ENCODE data around the gene MAP7D3. TPM values are rescaled to one million over a fixed set of nuclear protein-coding genes. Genes with fewer than 3 reads are reported as not detected.

MAP7D3 gene
- total and polyA plus RNA-seq, 10 of the 15 experiments (the other 5 are each of a cell fraction or from before 2014, with no cell fraction given) = 9.1 to 24.0 (median 11.0) TPM

DNA sequence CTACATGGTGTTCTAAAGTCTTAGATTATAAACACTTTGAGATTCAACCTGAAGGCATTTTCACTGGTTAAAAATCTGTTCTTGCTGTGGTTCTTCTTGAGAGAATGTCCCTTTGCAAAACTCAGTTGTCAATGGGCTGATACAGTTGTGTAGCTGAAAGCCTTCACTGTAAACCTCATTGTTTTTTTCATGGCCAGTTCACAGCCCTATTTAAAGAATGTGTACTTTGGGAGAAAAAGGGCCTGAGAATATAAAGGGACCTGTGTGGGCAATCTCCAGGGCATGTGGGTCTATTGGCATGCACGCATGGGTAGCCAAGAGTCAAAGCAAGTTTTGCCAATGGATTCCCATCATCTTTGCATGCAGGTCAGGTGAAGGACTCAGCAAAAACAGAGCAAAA lies 7.8 kb upstream of the MAP7D3 start:
- WGBS (ENCODE audit: insufficient coverage, insufficient replicate concordance, low lambda C conversion rate, missing lambda C conversion rate) = 45% methylated on average over 1 of the region's 1 CpG
- ATAC-seq = no peak
- intact Hi-C loops (cut with micrococcal nuclease; ENCODE audit: unreplicated experiment) (no loop called here), in situ Hi-C loops (cut with MboI) (no loop called here)
- DNase-seq (ENCODE audit: low read depth, low spot score) = no peak
- POLR2A ChIA-PET = no interaction called here
- Histone ChIP-seq H3K79me2 (ENCODE audit: control insufficient read depth, insufficient read depth, low read length) (no peaks in the 10 kb centered on the region), H3K27me3 (replicated peaks in 1 of 2; ENCODE audit: control insufficient read depth in 2 of 2, insufficient read depth in 2 of 2, low read length in 1 of 2) (no peaks in the 10 kb centered on the region), H3K36me3 (ENCODE audit: control insufficient read depth in 2 of 2, insufficient read depth in 2 of 2, low read length in 1 of 2) (no peaks in the 10 kb centered on the region), H3K4me3 (no peak overlapping the region), H2AFZ (ENCODE audit: control insufficient read depth, low read depth, low read length) (no peak overlapping the region), H3K9me3 (replicated peaks; ENCODE audit: control insufficient read depth, insufficient read depth, low read length) (no peaks in the 10 kb centered on the region), H3K9ac (ENCODE audit: control insufficient read depth, insufficient read depth, low read length) (no peak overlapping the region), H4K20me1 (ENCODE audit: control insufficient read depth, insufficient read depth) (no peaks in the 10 kb centered on the region), H3K4me2 (ENCODE audit: control insufficient read depth, insufficient read depth) (no peak overlapping the region), H3K4me1 (ENCODE audit: control insufficient read depth, insufficient read depth, low read length) (no peaks in the 10 kb centered on the region), H3K27ac (ENCODE audit: control insufficient read depth, insufficient read depth) (no peak overlapping the region)
- SMC1A ChIA-PET (ENCODE audit: uncharacterized antibody, unreplicated experiment) = no interaction called here
- no peak for TF ChIP-seq FOXM1 (IDR thresholded peaks at IDR 0.05; ENCODE audit: low read depth, low read length)
- TF ChIP-seq WRNIP1 (IDR thresholded peaks at IDR 0.05; ENCODE audit: borderline replicate concordance, low read depth, low read length) = no peak
- no peak for TF ChIP-seq HDAC6 (IDR thresholded peaks at IDR 0.05; ENCODE audit: unreplicated experiment)
- TF ChIP-seq NFXL1 (IDR thresholded peaks at IDR 0.05; ENCODE audit: borderline replicate concordance) = no peak
- no peak for TF ChIP-seq IKZF2 (IDR thresholded peaks at IDR 0.05)
- no peak for FAIRE-seq
- no TSS peak for BruUV-seq (replicated peaks)
- CTCF ChIA-PET = no interaction called here
- RAD21 ChIA-PET (ENCODE audit: unreplicated experiment) = no interaction called here

DNA sequence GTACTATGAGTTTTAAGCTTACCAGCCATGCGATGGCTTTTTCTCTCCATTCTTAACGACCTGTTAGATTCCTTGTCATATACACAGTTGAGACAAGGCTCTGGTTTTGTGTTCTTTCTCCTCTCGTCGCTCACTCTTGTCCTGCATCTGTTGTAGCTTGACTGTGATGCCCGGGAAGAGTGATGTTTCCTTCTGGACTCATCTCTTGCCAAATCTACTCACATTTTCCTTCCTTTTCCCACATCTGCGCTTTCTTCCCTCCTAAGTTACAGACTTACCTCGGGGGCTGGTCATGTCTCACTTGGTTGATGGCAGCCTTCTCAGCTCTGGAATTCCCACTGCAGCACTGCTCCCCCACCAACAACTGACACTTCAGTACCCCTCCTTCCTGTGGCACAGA lies 4.8 kb upstream of the MAP7D3 start:
- H3K36me3 ChIP-seq (ENCODE audit: control insufficient read depth in 2 of 2, insufficient read depth in 2 of 2, low read length in 1 of 2) = no peaks in the 10 kb centered on the region
- H3K4me3 ChIP-seq = no peak overlapping the region
- in situ Hi-C loops (cut with MboI) = no loop called here
- H3K79me2 ChIP-seq (ENCODE audit: control insufficient read depth, insufficient read depth, low read length) = no peaks in the 10 kb centered on the region
- no peak for DNase-seq (ENCODE audit: low read depth, low spot score)
- no peaks in the 10 kb centered on the region for H3K9me3 ChIP-seq (replicated peaks; ENCODE audit: control insufficient read depth, insufficient read depth, low read length)
- H2AFZ ChIP-seq (ENCODE audit: control insufficient read depth, low read depth, low read length) = no peak overlapping the region
- SMC1A ChIA-PET (ENCODE audit: uncharacterized antibody, unreplicated experiment) = interaction anchor here (0.7 to 1.5 kb wide), 5 partner anchors 11 to 228 kb away, joined by 3 to 4 read pairs (median 4); no protein-coding TSS in a partner anchor
- H3K9ac ChIP-seq (ENCODE audit: control insufficient read depth, insufficient read depth, low read length) = no peak overlapping the region
- no peak overlapping the region for H3K4me2 ChIP-seq (ENCODE audit: control insufficient read depth, insufficient read depth)
- no TSS peak for BruUV-seq (replicated peaks)
- WGBS (ENCODE audit: insufficient coverage, insufficient replicate concordance, low lambda C conversion rate, missing lambda C conversion rate) = 15% methylated on average over 7 of the region's 7 CpGs
- no peaks in the 10 kb centered on the region for H4K20me1 ChIP-seq (ENCODE audit: control insufficient read depth, insufficient read depth)
- no peaks in the 10 kb centered on the region for H3K4me1 ChIP-seq (ENCODE audit: control insufficient read depth, insufficient read depth, low read length)
- ATAC-seq = no peak
- no peak for FAIRE-seq
- H3K27ac ChIP-seq (ENCODE audit: control insufficient read depth, insufficient read depth) = no peak overlapping the region
- CTCF ChIA-PET = interaction anchor here (0.9 to 1.1 kb wide), 2 partner anchors 16 to 228 kb away, joined by 3 to 5 read pairs; no protein-coding TSS in a partner anchor
- H3K27me3 ChIP-seq (replicated peaks in 1 of 2; ENCODE audit: control insufficient read depth in 2 of 2, insufficient read depth in 2 of 2, low read length in 1 of 2) = no peaks in the 10 kb centered on the region
- POLR2A ChIA-PET = interaction anchor here (0.9 kb wide), 1 partner anchor 27 kb away, joined by 3 read pairs; no protein-coding TSS in a partner anchor
- RAD21 ChIA-PET (ENCODE audit: unreplicated experiment) = interaction anchor here (1.2 kb wide), 1 partner anchor 27 kb away, joined by 3 read pairs; no protein-coding TSS in a partner anchor
- intact Hi-C loops (cut with micrococcal nuclease; ENCODE audit: unreplicated experiment) = no loop called here
- TF ChIP-seq ZNF207 (IDR thresholded peaks at IDR 0.05; ENCODE audit: borderline replicate concordance) (no peak), KDM1A (IDR thresholded peaks at IDR 0.05; ENCODE audit: borderline replicate concordance) (no peak), SRF (IDR thresholded peaks at IDR 0.05; ENCODE audit: low read depth in 2 of 2, low read length in 2 of 2) (no peak), PAX8 (IDR thresholded peaks at IDR 0.05) (no peak), ESRRA (IDR thresholded peaks at IDR 0.05; ENCODE audit: low read length) (no peak), GATAD2B (conservative IDR thresholded peaks at IDR 0.05; ENCODE audit: low read depth) (no peak)
- TF ChIP-seq, protein P1, sequence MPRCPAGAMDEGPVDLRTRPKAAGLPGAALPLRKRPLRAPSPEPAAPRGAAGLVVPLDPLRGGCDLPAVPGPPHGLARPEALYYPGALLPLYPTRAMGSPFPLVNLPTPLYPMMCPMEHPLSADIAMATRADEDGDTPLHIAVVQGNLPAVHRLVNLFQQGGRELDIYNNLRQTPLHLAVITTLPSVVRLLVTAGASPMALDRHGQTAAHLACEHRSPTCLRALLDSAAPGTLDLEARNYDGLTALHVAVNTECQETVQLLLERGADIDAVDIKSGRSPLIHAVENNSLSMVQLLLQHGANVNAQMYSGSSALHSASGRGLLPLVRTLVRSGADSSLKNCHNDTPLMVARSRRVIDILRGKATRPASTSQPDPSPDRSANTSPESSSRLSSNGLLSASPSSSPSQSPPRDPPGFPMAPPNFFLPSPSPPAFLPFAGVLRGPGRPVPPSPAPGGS (IDR thresholded peaks at IDR 0.05; ENCODE audit: borderline replicate concordance, insufficient read depth, low read depth, low read length, poor library complexity, severe bottlenecking) = no peak

Measured in GM12878 (cell line).